Activated T-helper 1 cell treated with Interleukin-2 at 50 U/mL for 16 hours (primary cell): ENCODE measurements around the gene COX7B.

ENCODE experiments used
- DNase-seq: peaks from one replicate; pipeline ENCODE4 v3.0.0-alpha.2; 2020; ENCODE audit warnings: low read depth

The COX7B gene

GRCh38 chrX:77945910-77946545 lies 46.8 kb downstream of the COX7B start:
- DNase-seq = no peak

DNA sequence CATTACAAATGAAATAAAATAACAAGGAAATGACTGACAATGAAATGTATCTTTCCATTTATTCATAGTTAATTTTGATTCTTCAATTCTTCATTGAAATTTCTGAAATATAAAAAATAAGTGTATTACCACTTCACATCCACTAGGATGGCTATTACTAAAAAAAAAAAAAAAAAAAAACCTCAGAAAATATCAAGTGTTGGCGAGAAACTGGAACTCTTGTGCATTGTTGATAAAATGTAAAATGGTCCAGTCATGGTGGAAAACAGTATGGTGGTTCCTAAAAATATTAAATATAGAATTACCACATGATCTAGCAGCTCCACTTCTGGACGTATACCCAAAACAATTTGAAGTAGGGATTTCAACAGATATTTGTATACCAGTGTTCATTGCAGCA lies 47.3 kb downstream of the COX7B start:
- no peak for DNase-seq

- DNase-seq = no peak
Observed at GRCh38 chrX:77949840-77950239, 50.6 kb downstream of the COX7B start.

DNA sequence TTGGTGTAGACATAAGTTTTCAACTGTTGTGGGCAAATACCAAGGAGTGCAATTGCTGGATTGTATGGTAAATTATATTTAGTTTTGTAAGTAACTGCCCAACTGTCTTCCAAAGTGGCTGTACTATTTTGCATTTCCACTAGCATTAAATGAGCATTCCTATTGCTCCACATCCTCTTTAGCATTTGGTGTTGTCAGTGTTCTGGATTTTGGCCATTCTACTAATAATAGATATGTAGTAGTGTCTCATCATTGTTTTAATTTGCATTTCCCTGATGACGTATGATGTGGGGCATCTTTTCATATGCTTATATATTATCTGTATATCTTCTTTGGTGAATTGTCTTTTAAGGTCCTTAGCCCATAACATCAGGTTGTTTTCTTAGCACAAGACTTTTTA lies 52.9 kb downstream of the COX7B start:
- DNase-seq = no peak

DNA sequence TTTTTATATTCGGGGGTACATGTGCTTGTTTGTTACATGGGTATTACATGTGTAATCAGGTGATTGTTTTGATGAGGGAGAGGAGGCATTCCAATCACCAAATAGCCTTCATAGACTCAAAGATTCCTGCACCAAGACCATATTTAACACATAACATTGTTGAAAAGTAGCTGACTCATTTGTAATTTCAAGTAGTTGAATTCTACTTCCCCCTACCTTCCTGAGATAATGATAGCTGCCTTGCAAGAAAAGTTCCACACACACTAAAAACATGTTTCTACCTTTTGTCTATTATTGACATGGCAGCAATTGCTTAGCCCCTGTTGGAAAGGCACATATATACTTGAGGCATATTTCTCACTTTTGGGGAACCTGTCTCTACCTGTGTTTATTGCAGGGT lies 54.0 kb downstream of the COX7B start:
- no peak for DNase-seq

- DNase-seq = no peak
Observed at GRCh38 chrX:77953708-77954107, 54.4 kb downstream of the COX7B start.
